OCI-LY7 (cell line): ENCODE results near the gene GGNBP2. TPM values are rescaled to one million over a fixed set of nuclear protein-coding genes. Genes with fewer than 3 reads are reported as not detected.

ENCODE experiments used
- BruUV-seq: library from RNA; stranded (reverse); fragments of 400-500 nt; replicated peaks from 2 replicates; lab custom pipeline; 2021; lab: Mats Ljungman, UMichigan
- CTCF ChIA-PET: fragments of 300-600 bp; sonication (Branson Sonifier 250); formaldehyde crosslinking; loops from one replicate; lab custom pipeline; 2022; ENCODE audit warnings: antibody characterized with exemption; ENCODE audit not compliant: unreplicated experiment; lab: Charles Lee
- POLR2A ChIA-PET: fragments of 300-600 bp; sonication (Branson Sonifier 250); formaldehyde crosslinking; loops from one replicate; lab custom pipeline; 2022; ENCODE audit warnings: antibody characterized with exemption; lab: Charles Lee
- DNase-seq: peaks from one replicate; pipeline ENCODE4 v3.0.0-alpha.2; 2015; ENCODE audit warnings: low spot score
- H2AFZ ChIP-seq: fragments of 200-600 bp; sonication (generic), shearing (Covaris generic); 2 replicates; pipeline ENCODE4 v1.6.1; 2014; ENCODE audit warnings: mild to moderate bottlenecking, antibody characterized with exemption, low read length, moderate library complexity
- H3K27ac ChIP-seq: fragments of 200-600 bp; sonication (generic); 2 replicates; pipeline ENCODE4 v1.5.1; 2014; ENCODE audit warnings: mixed run types, low read depth, mild to moderate bottlenecking, moderate library complexity, low read length, inconsistent platforms; ENCODE audit not compliant: poor library complexity, severe bottlenecking
- H3K36me3 ChIP-seq: fragments of 200-600 bp; sonication (generic); 2 replicates; pipeline ENCODE4 v1.6.1; 2014; ENCODE audit warnings: mild to moderate bottlenecking, antibody characterized with exemption, low read length, moderate library complexity, mixed read lengths; ENCODE audit not compliant: insufficient read depth
- H3K4me1 ChIP-seq: fragments of 200-600 bp; sonication (generic); 2 replicates; pipeline ENCODE4 v1.5.1; 2014; ENCODE audit warnings: mild to moderate bottlenecking, low read length; ENCODE audit not compliant: insufficient read depth, poor library complexity, severe bottlenecking
- H3K4me2 ChIP-seq: fragments of 200-600 bp; sonication (generic); 2 replicates; pipeline ENCODE4 v1.6.1; 2014; ENCODE audit warnings: mild to moderate bottlenecking, low read length
- H3K4me3 ChIP-seq: fragments of 200-600 bp; sonication (generic); 2 replicates; pipeline ENCODE4 v1.5.1; 2014; ENCODE audit warnings: mild to moderate bottlenecking, low read depth, low read length; ENCODE audit not compliant: poor library complexity, severe bottlenecking
- H3K79me2 ChIP-seq: fragments of 200-600 bp; sonication (generic); 2 replicates; pipeline ENCODE4 v1.6.1; 2016; ENCODE audit warnings: low read depth, mild to moderate bottlenecking, low read length, moderate library complexity, mixed read lengths; ENCODE audit not compliant: insufficient read depth
- H3K9me2 ChIP-seq: fragments of 200-600 bp; sonication (generic); 2 replicates; pipeline ENCODE4 v1.6.1; 2016; ENCODE audit warnings: mild to moderate bottlenecking, low read length, mixed read lengths; ENCODE audit not compliant: insufficient read depth
- H3K9me3 ChIP-seq: fragments of 200-600 bp; sonication (generic); 2 replicates; pipeline ENCODE4 v1.6.1; 2014; ENCODE audit warnings: mild to moderate bottlenecking, mixed run types, low read length, mixed read lengths
- H4K20me1 ChIP-seq: fragments of 200-600 bp; sonication (generic); 2 replicates; pipeline ENCODE4 v1.6.1; 2014; ENCODE audit warnings: mild to moderate bottlenecking, antibody characterized with exemption, low read length, moderate library complexity, mixed read lengths; ENCODE audit not compliant: insufficient read depth
- CTCF ChIP-seq: fragments of 200-600 bp; sonication (generic); conservative IDR thresholded peaks from 2 replicates; pipeline ENCODE4 v1.5.1; 2014; ENCODE audit warnings: mild to moderate bottlenecking, antibody characterized with exemption, low read length, moderate library complexity, mixed read lengths
- EZH2phosphoT487 ChIP-seq: fragments of 200-600 bp; sonication (generic); IDR thresholded peaks from 2 replicates; pipeline ENCODE4 v1.6.1; 2018; ENCODE audit warnings: low read depth, borderline replicate concordance, mild to moderate bottlenecking, mixed run types, antibody characterized with exemption, low read length, moderate library complexity, mixed read lengths
- intact Hi-C: fragments of 100-400 bp; cut with micrococcal nuclease; formaldehyde crosslinking; loops from one replicate; pipeline ENCODE4 v1.10.0; 2022; ENCODE audit not compliant: unreplicated experiment
- total RNA-seq, 2 experiments: library from RNA; depleted of rRNA in 1 of 2; stranded (reverse); fragments of >200 nt in 1 of 2; shearing (Covaris generic) in 1 of 2; gene quantifications; 2 replicates each; pipeline ENCODE4 v1.2.3, GENCODE V29; 2014 to 2022

The GGNBP2 gene
- total RNA-seq, 2 experiments from 2014 or later = 66.5 to 115 TPM

DNA sequence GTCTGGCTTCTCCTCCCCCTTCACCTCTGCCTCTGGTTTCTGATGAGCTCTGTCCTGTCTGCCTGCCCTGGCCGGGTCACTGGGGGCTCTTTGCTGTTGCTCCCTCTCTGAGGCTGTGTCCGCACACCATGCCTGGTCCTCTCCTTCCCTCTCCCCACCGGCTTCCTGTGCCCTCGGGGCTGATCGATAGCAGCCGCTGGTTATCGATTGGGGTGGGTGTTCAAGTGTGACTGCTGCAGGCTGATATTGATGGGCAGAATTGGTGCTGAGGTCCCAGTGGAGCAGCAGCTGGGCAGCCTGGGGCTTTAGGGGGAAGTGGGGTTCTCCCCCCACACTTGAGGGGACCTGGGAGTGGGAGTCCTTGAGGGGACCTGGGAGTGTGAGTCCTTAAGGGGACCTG lies 73.1 kb downstream of the GGNBP2 start:
- intact Hi-C loops = no loop called here

GRCh38 chr17:36623281-36623680 lies 78.6 kb downstream of the GGNBP2 start:
- no peak overlapping the region for H3K4me3 ChIP-seq
- DNase-seq = no peak
- H4K20me1 ChIP-seq = no peaks in the 10 kb centered on the region
- no TSS peak for BruUV-seq
- POLR2A ChIA-PET = no interaction called here
- H3K4me2 ChIP-seq = no peak overlapping the region
- no peak overlapping the region for H3K27ac ChIP-seq
- no peaks in the 10 kb centered on the region for H3K36me3 ChIP-seq
- intact Hi-C loops = no loop called here
- H3K79me2 ChIP-seq = no peaks in the 10 kb centered on the region
- H3K9me2 ChIP-seq = no peaks in the 10 kb centered on the region
- no peak for TF ChIP-seq CTCF
- TF ChIP-seq EZH2phosphoT487 = no peak
- no peaks in the 10 kb centered on the region for H3K4me1 ChIP-seq
- CTCF ChIA-PET = no interaction called here
- H3K9me3 ChIP-seq = no peaks in the 10 kb centered on the region
- no peak overlapping the region for H2AFZ ChIP-seq

More for the DNA sequence above, 73.1 kb downstream of the GGNBP2 start:
- Histone ChIP-seq H3K79me2 (no peaks in the 10 kb centered on the region), H3K4me1 (no peaks in the 10 kb centered on the region), H3K4me3 (no peak overlapping the region), H3K4me2 (no peak overlapping the region), H3K9me2 (no peaks in the 10 kb centered on the region), H4K20me1 (no peaks in the 10 kb centered on the region), H3K9me3 (no peaks in the 10 kb centered on the region), H2AFZ (no peak overlapping the region), H3K36me3 (no peaks in the 10 kb centered on the region), H3K27ac (no peak overlapping the region)
- POLR2A ChIA-PET = interaction anchor here (0.5 kb wide), 1 partner anchor 95 kb away, joined by 6 read pairs; no protein-coding TSS in a partner anchor
- no peak for TF ChIP-seq CTCF
- no peak for TF ChIP-seq EZH2phosphoT487
- CTCF ChIA-PET = no interaction called here
- no peak for DNase-seq
- no TSS peak for BruUV-seq

DNA sequence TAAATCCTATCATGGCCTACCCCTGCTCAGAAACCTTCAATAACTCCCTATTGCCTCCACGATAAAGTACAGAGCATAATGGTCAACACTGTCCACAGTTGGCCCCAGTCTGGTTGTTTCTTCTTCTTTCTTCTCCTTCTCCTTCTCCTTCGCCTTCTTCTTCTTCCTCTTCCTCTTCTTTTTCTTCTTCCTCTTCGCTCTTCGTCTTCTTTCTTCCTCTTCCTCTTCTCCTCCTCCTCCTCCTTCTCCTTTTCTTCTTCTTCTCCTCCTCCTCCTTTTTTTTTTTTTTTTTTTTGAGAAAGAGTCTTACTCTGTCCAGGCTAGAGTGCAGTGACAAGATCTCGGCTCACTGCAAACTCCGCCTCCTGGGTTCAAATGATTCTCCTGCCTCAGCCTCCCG lies 80.5 kb downstream of the GGNBP2 start:
- TF ChIP-seq EZH2phosphoT487 (no peak), CTCF (no peak)
- intact Hi-C loops = loop anchor here (5.0 kb wide), 2 partner anchors 82 to 132 kb away; no protein-coding TSS in a partner anchor
- H3K9me3 ChIP-seq = no peaks in the 10 kb centered on the region
- H3K9me2 ChIP-seq = no peaks in the 10 kb centered on the region
- no peak overlapping the region for H3K4me2 ChIP-seq
- H3K4me1 ChIP-seq = no peaks in the 10 kb centered on the region
- no peaks in the 10 kb centered on the region for H4K20me1 ChIP-seq
- ChIA-PET POLR2A (no interaction called here), CTCF (no interaction called here)
- DNase-seq = no peak
- no peak overlapping the region for H2AFZ ChIP-seq
- H3K79me2 ChIP-seq = no peaks in the 10 kb centered on the region
- H3K36me3 ChIP-seq = no peaks in the 10 kb centered on the region
- no peak overlapping the region for H3K4me3 ChIP-seq
- H3K27ac ChIP-seq = no peak overlapping the region
- BruUV-seq = no TSS peak
